Measurements from ENCODE around the gene CD160. TPM values are rescaled to one million over a fixed set of nuclear protein-coding genes. Genes with fewer than 3 reads are reported as not detected.

The CD160 gene
- total and polyA plus RNA-seq, 2 of the 13 experiments (the other 11 are each of a cell fraction or from before 2014, with no cell fraction given) = 0.09 TPM; not detected in 1

- TF ChIP-seq HIC2 (CRISPR knock-in tag; IDR thresholded peaks at IDR 0.05; ENCODE audit: low read depth) (peak; percentile 25; the same call in 1 of the 2 replicates), KMT2B (CRISPR knock-in tag; IDR thresholded peaks at IDR 0.05) (peak; percentile 42; the same call in 1 of the 2 replicates), ZNF614 (CRISPR knock-in tag; IDR thresholded peaks at IDR 0.05; ENCODE audit: borderline replicate concordance) (0 out of 2 replicates have a peak, but pooled peaks have one; percentile 25), ZNF747 (CRISPR knock-in tag; IDR thresholded peaks at IDR 0.05; ENCODE audit: borderline replicate concordance) (no peak; the same call in 1 of the 2 replicates), ZBTB3 (CRISPR knock-in tag; IDR thresholded peaks at IDR 0.05; ENCODE audit: borderline replicate concordance, low read depth) (peak; percentile 87), ZEB1 (IDR thresholded peaks at IDR 0.05; ENCODE audit: insufficient replicate concordance, low read depth) (peak; percentile 58), KMT2A (CRISPR knock-in tag; IDR thresholded peaks at IDR 0.05) (peak; percentile 57), ZNF709 (CRISPR knock-in tag; IDR thresholded peaks at IDR 0.05) (no peak), ZNF501 (CRISPR knock-in tag; IDR thresholded peaks at IDR 0.05) (peak; percentile 74), ARID4A (CRISPR knock-in tag; IDR thresholded peaks at IDR 0.05; ENCODE audit: borderline replicate concordance) (peak; percentile 54; the same call in 1 of the 2 replicates), MAFG (CRISPR knock-in tag; IDR thresholded peaks at IDR 0.05) (no peak), BCL6 (CRISPR knock-in tag; IDR thresholded peaks at IDR 0.05) (peak; percentile 59; the same call in 1 of the 2 replicates), ZNF792 (CRISPR knock-in tag; IDR thresholded peaks at IDR 0.05) (0 out of 2 replicates have a peak, but pooled peaks have one; percentile 54), ZKSCAN5 (CRISPR knock-in tag; IDR thresholded peaks at IDR 0.05) (no peak), ZNF629 (CRISPR knock-in tag; conservative IDR thresholded peaks at IDR 0.05) (0 out of 2 replicates have a peak, but pooled peaks have one; percentile 7), FOXO1 (CRISPR knock-in tag; IDR thresholded peaks at IDR 0.05) (peak; percentile 61), PHF21A (CRISPR knock-in tag; IDR thresholded peaks at IDR 0.05) (peak; percentile 70), ZNF782 (CRISPR knock-in tag; IDR thresholded peaks at IDR 0.05; ENCODE audit: borderline replicate concordance) (0 out of 2 replicates have a peak, but pooled peaks have one; percentile 57), SOX5 (CRISPR knock-in tag; IDR thresholded peaks at IDR 0.05; ENCODE audit: borderline replicate concordance) (0 out of 2 replicates have a peak, but pooled peaks have one; percentile 45)
- TF ChIP-seq, protein P1, sequence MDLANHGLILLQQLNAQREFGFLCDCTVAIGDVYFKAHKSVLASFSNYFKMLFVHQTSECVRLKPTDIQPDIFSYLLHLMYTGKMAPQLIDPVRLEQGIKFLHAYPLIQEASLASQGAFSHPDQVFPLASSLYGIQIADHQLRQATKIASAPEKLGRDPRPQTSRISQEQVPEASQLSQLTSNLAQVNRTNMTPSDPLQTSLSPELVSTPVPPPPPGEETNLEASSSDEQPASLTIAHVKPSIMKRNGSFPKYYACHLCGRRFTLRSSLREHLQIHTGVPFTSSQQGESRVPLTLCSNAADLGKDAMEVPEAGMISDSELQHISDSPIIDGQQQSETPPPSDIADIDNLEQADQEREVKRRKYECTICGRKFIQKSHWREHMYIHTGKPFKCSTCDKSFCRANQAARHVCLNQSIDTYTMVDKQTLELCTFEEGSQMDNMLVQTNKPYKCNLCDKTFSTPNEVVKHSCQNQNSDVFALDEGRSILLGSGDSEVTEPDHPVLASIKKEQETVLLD (CRISPR knock-in tag; IDR thresholded peaks at IDR 0.05; ENCODE audit: low read depth) = 0 out of 2 replicates have a peak, but pooled peaks have one; percentile 44
- TF ChIP-seq, protein P2, sequence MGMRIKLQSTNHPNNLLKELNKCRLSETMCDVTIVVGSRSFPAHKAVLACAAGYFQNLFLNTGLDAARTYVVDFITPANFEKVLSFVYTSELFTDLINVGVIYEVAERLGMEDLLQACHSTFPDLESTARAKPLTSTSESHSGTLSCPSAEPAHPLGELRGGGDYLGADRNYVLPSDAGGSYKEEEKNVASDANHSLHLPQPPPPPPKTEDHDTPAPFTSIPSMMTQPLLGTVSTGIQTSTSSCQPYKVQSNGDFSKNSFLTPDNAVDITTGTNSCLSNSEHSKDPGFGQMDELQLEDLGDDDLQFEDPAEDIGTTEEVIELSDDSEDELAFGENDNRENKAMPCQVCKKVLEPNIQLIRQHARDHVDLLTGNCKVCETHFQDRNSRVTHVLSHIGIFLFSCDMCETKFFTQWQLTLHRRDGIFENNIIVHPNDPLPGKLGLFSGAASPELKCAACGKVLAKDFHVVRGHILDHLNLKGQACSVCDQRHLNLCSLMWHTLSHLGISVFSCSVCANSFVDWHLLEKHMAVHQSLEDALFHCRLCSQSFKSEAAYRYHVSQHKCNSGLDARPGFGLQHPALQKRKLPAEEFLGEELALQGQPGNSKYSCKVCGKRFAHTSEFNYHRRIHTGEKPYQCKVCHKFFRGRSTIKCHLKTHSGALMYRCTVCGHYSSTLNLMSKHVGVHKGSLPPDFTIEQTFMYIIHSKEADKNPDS (CRISPR knock-in tag; IDR thresholded peaks at IDR 0.05) = peak; percentile 90
Observed at GRCh38 chr1:145714524-145715111, 4.7 kb upstream of the CD160 start (continued).
